ENCODE results near the gene CERKL.

Gene CERKL

GRCh38 chr2:181586569-181587081, 70.3 kb downstream of the CERKL start:
- no peaks in the 10 kb centered on the region for H3K36me3 ChIP-seq (ENCODE audit: insufficient read depth, low read length)
- H3K4me2 ChIP-seq (ENCODE audit: low read length): no peak overlapping the region
- no peak overlapping the region for H3K4me3 ChIP-seq (ENCODE audit: low read length)
- H3K9me3 ChIP-seq (replicated peaks; ENCODE audit: low read length): no peaks in the 10 kb centered on the region
- no peaks in the 10 kb centered on the region for H3K4me1 ChIP-seq (ENCODE audit: control insufficient read depth, insufficient read depth, low read length)
- H3K27me3 ChIP-seq (ENCODE audit: control insufficient read depth, insufficient read depth, low read length): no peaks in the 10 kb centered on the region
- H3K9ac ChIP-seq (ENCODE audit: low read depth, low read length): no peak overlapping the region

GRCh38 chr2:181585732-181586131, 71.2 kb downstream of the CERKL start:
- Histone ChIP-seq H3K36me3 (ENCODE audit: insufficient read depth, low read length) (no peaks in the 10 kb centered on the region), H3K9ac (ENCODE audit: low read depth, low read length) (no peak overlapping the region), H3K4me3 (ENCODE audit: low read length) (no peak overlapping the region), H3K9me3 (replicated peaks; ENCODE audit: low read length) (no peaks in the 10 kb centered on the region), H3K4me1 (ENCODE audit: control insufficient read depth, insufficient read depth, low read length) (no peaks in the 10 kb centered on the region), H3K4me2 (ENCODE audit: low read length) (no peak overlapping the region), H3K27me3 (ENCODE audit: control insufficient read depth, insufficient read depth, low read length) (no peaks in the 10 kb centered on the region)

GRCh38 chr2:181581534-181581933, 75.4 kb downstream of the CERKL start:
- H3K4me3 ChIP-seq (ENCODE audit: low read length): no peak overlapping the region
- H3K36me3 ChIP-seq (ENCODE audit: insufficient read depth, low read length): no peaks in the 10 kb centered on the region
- H3K9ac ChIP-seq (ENCODE audit: low read depth, low read length): no peak overlapping the region
- no peaks in the 10 kb centered on the region for H3K9me3 ChIP-seq (replicated peaks; ENCODE audit: low read length)
- no peaks in the 10 kb centered on the region for H3K27me3 ChIP-seq (ENCODE audit: control insufficient read depth, insufficient read depth, low read length)
- no peak overlapping the region for H3K4me2 ChIP-seq (ENCODE audit: low read length)
- H3K4me1 ChIP-seq (ENCODE audit: control insufficient read depth, insufficient read depth, low read length): no peaks in the 10 kb centered on the region

GRCh38 chr2:181578829-181579228, 78.1 kb downstream of the CERKL start:
- H3K27me3 ChIP-seq (ENCODE audit: control insufficient read depth, insufficient read depth, low read length): no peaks in the 10 kb centered on the region
- no peak overlapping the region for H3K9ac ChIP-seq (ENCODE audit: low read depth, low read length)
- no peaks in the 10 kb centered on the region for H3K4me1 ChIP-seq (ENCODE audit: control insufficient read depth, insufficient read depth, low read length)
- H3K36me3 ChIP-seq (ENCODE audit: insufficient read depth, low read length): no peaks in the 10 kb centered on the region
- H3K9me3 ChIP-seq (replicated peaks; ENCODE audit: low read length): no peaks in the 10 kb centered on the region
- H3K4me2 ChIP-seq (ENCODE audit: low read length): no peak overlapping the region
- no peak overlapping the region for H3K4me3 ChIP-seq (ENCODE audit: low read length)

GRCh38 chr2:181576431-181576830, 80.5 kb downstream of the CERKL start:
- H3K4me1 ChIP-seq (ENCODE audit: control insufficient read depth, insufficient read depth, low read length): no peaks in the 10 kb centered on the region
- no peaks in the 10 kb centered on the region for H3K27me3 ChIP-seq (ENCODE audit: control insufficient read depth, insufficient read depth, low read length)
- no peak overlapping the region for H3K4me3 ChIP-seq (ENCODE audit: low read length)
- H3K36me3 ChIP-seq (ENCODE audit: insufficient read depth, low read length): no peaks in the 10 kb centered on the region
- H3K9me3 ChIP-seq (replicated peaks; ENCODE audit: low read length): no peaks in the 10 kb centered on the region
- H3K4me2 ChIP-seq (ENCODE audit: low read length): no peak overlapping the region
- H3K9ac ChIP-seq (ENCODE audit: low read depth, low read length): no peak overlapping the region

- H3K4me3 ChIP-seq (ENCODE audit: low read length): no peak overlapping the region
- no peaks in the 10 kb centered on the region for H3K27me3 ChIP-seq (ENCODE audit: control insufficient read depth, insufficient read depth, low read length)
- H3K9me3 ChIP-seq (replicated peaks; ENCODE audit: low read length): no peaks in the 10 kb centered on the region
- no peaks in the 10 kb centered on the region for H3K4me1 ChIP-seq (ENCODE audit: control insufficient read depth, insufficient read depth, low read length)
- H3K36me3 ChIP-seq (ENCODE audit: insufficient read depth, low read length): no peaks in the 10 kb centered on the region
- no peak overlapping the region for H3K9ac ChIP-seq (ENCODE audit: low read depth, low read length)
- H3K4me2 ChIP-seq (ENCODE audit: low read length): no peak overlapping the region
Observed at GRCh38 chr2:181575650-181576025, 81.3 kb downstream of the CERKL start.

GRCh38 chr2:181575024-181575649, 81.8 kb downstream of the CERKL start:
- Histone ChIP-seq H3K4me1 (ENCODE audit: control insufficient read depth, insufficient read depth, low read length) (no peaks in the 10 kb centered on the region), H3K9ac (ENCODE audit: low read depth, low read length) (no peak overlapping the region), H3K36me3 (ENCODE audit: insufficient read depth, low read length) (no peaks in the 10 kb centered on the region), H3K9me3 (replicated peaks; ENCODE audit: low read length) (no peaks in the 10 kb centered on the region), H3K27me3 (ENCODE audit: control insufficient read depth, insufficient read depth, low read length) (no peaks in the 10 kb centered on the region), H3K4me2 (ENCODE audit: low read length) (no peak overlapping the region), H3K4me3 (ENCODE audit: low read length) (no peak overlapping the region)

- H3K4me1 ChIP-seq (ENCODE audit: control insufficient read depth, insufficient read depth, low read length): no peaks in the 10 kb centered on the region
- H3K9ac ChIP-seq (ENCODE audit: low read depth, low read length): no peak overlapping the region
- H3K27me3 ChIP-seq (ENCODE audit: control insufficient read depth, insufficient read depth, low read length): no peaks in the 10 kb centered on the region
- no peak overlapping the region for H3K4me3 ChIP-seq (ENCODE audit: low read length)
- H3K9me3 ChIP-seq (replicated peaks; ENCODE audit: low read length): no peaks in the 10 kb centered on the region
- H3K4me2 ChIP-seq (ENCODE audit: low read length): no peak overlapping the region
- H3K36me3 ChIP-seq (ENCODE audit: insufficient read depth, low read length): no peaks in the 10 kb centered on the region
Observed at GRCh38 chr2:181574321-181574720, 82.6 kb downstream of the CERKL start.

- no peak overlapping the region for H3K4me3 ChIP-seq (ENCODE audit: low read length)
- no peaks in the 10 kb centered on the region for H3K9me3 ChIP-seq (replicated peaks; ENCODE audit: low read length)
- no peak overlapping the region for H3K4me2 ChIP-seq (ENCODE audit: low read length)
- H3K27me3 ChIP-seq (ENCODE audit: control insufficient read depth, insufficient read depth, low read length): no peaks in the 10 kb centered on the region
- no peaks in the 10 kb centered on the region for H3K36me3 ChIP-seq (ENCODE audit: insufficient read depth, low read length)
- no peaks in the 10 kb centered on the region for H3K4me1 ChIP-seq (ENCODE audit: control insufficient read depth, insufficient read depth, low read length)
- no peak overlapping the region for H3K9ac ChIP-seq (ENCODE audit: low read depth, low read length)
Observed at GRCh38 chr2:181573140-181573736, 83.7 kb downstream of the CERKL start.

GRCh38 chr2:181570833-181571661, 85.9 kb downstream of the CERKL start:
- no peaks in the 10 kb centered on the region for H3K36me3 ChIP-seq (ENCODE audit: insufficient read depth, low read length)
- no peak overlapping the region for H3K4me2 ChIP-seq (ENCODE audit: low read length)
- no peaks in the 10 kb centered on the region for H3K4me1 ChIP-seq (ENCODE audit: control insufficient read depth, insufficient read depth, low read length)
- no peak overlapping the region for H3K9ac ChIP-seq (ENCODE audit: low read depth, low read length)
- no peaks in the 10 kb centered on the region for H3K27me3 ChIP-seq (ENCODE audit: control insufficient read depth, insufficient read depth, low read length)
- no peak overlapping the region for H3K4me3 ChIP-seq (ENCODE audit: low read length)
- no peaks in the 10 kb centered on the region for H3K9me3 ChIP-seq (replicated peaks; ENCODE audit: low read length)

GRCh38 chr2:181570059-181570458, 86.8 kb downstream of the CERKL start:
- H3K9ac ChIP-seq (ENCODE audit: low read depth, low read length): no peak overlapping the region
- no peaks in the 10 kb centered on the region for H3K27me3 ChIP-seq (ENCODE audit: control insufficient read depth, insufficient read depth, low read length)
- H3K4me1 ChIP-seq (ENCODE audit: control insufficient read depth, insufficient read depth, low read length): no peaks in the 10 kb centered on the region
- no peak overlapping the region for H3K4me2 ChIP-seq (ENCODE audit: low read length)
- H3K9me3 ChIP-seq (replicated peaks; ENCODE audit: low read length): no peaks in the 10 kb centered on the region
- no peak overlapping the region for H3K4me3 ChIP-seq (ENCODE audit: low read length)
- H3K36me3 ChIP-seq (ENCODE audit: insufficient read depth, low read length): no peaks in the 10 kb centered on the region

Data from skeletal muscle satellite cell (primary cell).